Natural killer cell (primary cell): ENCODE data around the gene SEMA3C. TPM values are rescaled to one million over a fixed set of nuclear protein-coding genes. Genes with fewer than 3 reads are reported as not detected.
A peak's percentile ranks its signal among the peaks of the same experiment; 100 is the strongest.

Experiments
- ATAC-seq, 3 donors: fragments of 150-1000 bp in 2 of 3; fragments of 200-7000 bp in 1 of 3; cut with Tn5 transposase; 1 replicate in 1 of 3; 2 replicates in 2 of 3; pipeline ENCODE4 v1.10.0; 2021; ENCODE audit warnings: mild to moderate bottlenecking in 2 of 3, moderate library complexity in 2 of 3
- DNase-seq, 2 donors: peaks; one replicate each; pipeline versions ENCODE4 v3.0.0 to v3.0.0-alpha.2; 2013 to 2021; ENCODE audit warnings: mixed read lengths in 1 of 2
- H3K27ac ChIP-seq: one replicate; pipeline ENCODE4 v1.5.1; 2013; ENCODE audit warnings: mild to moderate bottlenecking, low read length
- H3K27me3 ChIP-seq: one replicate; pipeline ENCODE4 v1.6.1; 2013; ENCODE audit warnings: low read length; ENCODE audit not compliant: control insufficient read depth, insufficient read depth
- H3K36me3 ChIP-seq: one replicate; pipeline ENCODE4 v1.6.1; 2013; ENCODE audit warnings: low read length; ENCODE audit not compliant: control insufficient read depth, insufficient read depth
- H3K4me1 ChIP-seq: one replicate; pipeline ENCODE4 v1.6.1; 2013; ENCODE audit warnings: low read length; ENCODE audit not compliant: control insufficient read depth, insufficient read depth
- H3K4me3 ChIP-seq: one replicate; pipeline ENCODE4 v1.5.1; 2013; ENCODE audit warnings: low read length
- H3K9me3 ChIP-seq: one replicate; pipeline ENCODE4 v1.6.1; 2013; ENCODE audit warnings: low read length; ENCODE audit not compliant: control insufficient read depth, insufficient read depth
- H3K27ac Mint-ChIP-seq, 2 donors: one replicate each; pipeline ENCODE4 v1.8.0; 2022; ENCODE audit warnings: mild to moderate bottlenecking in 2 of 2, mixed read lengths in 2 of 2, moderate library complexity in 1 of 2
- H3K27me3 Mint-ChIP-seq, 2 donors: one replicate each; pipeline ENCODE4 v1.8.0; 2022; ENCODE audit warnings: low read depth in 2 of 2, mixed read lengths in 2 of 2
- H3K36me3 Mint-ChIP-seq: one replicate; pipeline ENCODE4 v1.8.0; 2022; ENCODE audit warnings: mixed read lengths
- H3K4me1 Mint-ChIP-seq, 2 donors: one replicate each; pipeline ENCODE4 v1.8.0; 2022; ENCODE audit warnings: mixed read lengths in 2 of 2
- H3K4me3 Mint-ChIP-seq: one replicate; pipeline ENCODE4 v1.8.0; 2022; ENCODE audit warnings: mild to moderate bottlenecking, moderate library complexity, mixed read lengths
- H3K9me3 Mint-ChIP-seq, 2 donors: one replicate each; pipeline ENCODE4 v1.8.0; 2022; ENCODE audit warnings: mixed read lengths in 2 of 2
- CTCF ChIP-seq: fragments of 200-600 bp; IDR thresholded peaks from one replicate; pipeline ENCODE4 v1.8.0; 2022; ENCODE audit warnings: antibody characterized with exemption
- WGBS: methylation state at CpG from one replicate; pipeline ENCODE4 v1.1.7; 2013; ENCODE audit warnings: missing lambda C conversion rate; ENCODE audit not compliant: insufficient coverage; 5-methylcytosine and 5-hydroxymethylcytosine counted together
- intact Hi-C: fragments of 100-400 bp; cut with micrococcal nuclease; formaldehyde crosslinking; loops from one replicate; pipeline ENCODE4 v1.14.2; 2022
- total RNA-seq, 4 donors: library from RNA; stranded (reverse); fragments of 120-200 nt in 1 of 4; gene quantifications; one replicate each; pipeline versions ENCODE4 v1.2.3 to v1.2.4, GENCODE V29; 2013 to 2022

The SEMA3C gene
- total RNA-seq, 3 donors from 2014 or later (not counting 1 experiment from before 2014, with no cell fraction given) = 0.41 to 12.2 (median 0.94) TPM

GRCh38 chr7:80720146-80720545, 198.7 kb downstream of the SEMA3C start:
- no peaks in the 10 kb centered on the region for H3K4me1 ChIP-seq
- ATAC-seq (no peak), DNase-seq (no peak)
- WGBS = 85% methylated on average over 3 of the region's 3 CpGs
- Mint-ChIP-seq H3K27ac (no peak overlapping the region), H3K4me1 (no peaks in the 10 kb centered on the region), H3K27me3 (no peaks in the 10 kb centered on the region), H3K4me3 (no peak overlapping the region), H3K9me3 (peaks cover 0 to 2% of the 10 kb centered on the region in 2 donors), H3K36me3 (no peaks in the 10 kb centered on the region)
- H3K27ac ChIP-seq = no peak overlapping the region
- H3K9me3 ChIP-seq = no peaks in the 10 kb centered on the region
- H3K4me3 ChIP-seq = no peak overlapping the region
- no peak for TF ChIP-seq CTCF
- no peaks in the 10 kb centered on the region for H3K36me3 ChIP-seq
- H3K27me3 ChIP-seq = no peaks in the 10 kb centered on the region
- intact Hi-C loops = no loop called here

- Histone ChIP-seq H3K9me3 (no peaks in the 10 kb centered on the region), H3K4me1 (no peaks in the 10 kb centered on the region), H3K27me3 (no peaks in the 10 kb centered on the region), H3K27ac (no peak overlapping the region), H3K36me3 (no peaks in the 10 kb centered on the region), H3K4me3 (no peak overlapping the region)
- Mint-ChIP-seq H3K9me3 (peaks cover 0 to 2% of the 10 kb centered on the region in 2 donors), H3K36me3 (no peaks in the 10 kb centered on the region), H3K4me1 (no peaks in the 10 kb centered on the region), H3K27me3 (no peaks in the 10 kb centered on the region), H3K27ac (no peak overlapping the region), H3K4me3 (no peak overlapping the region)
- TF ChIP-seq CTCF = no peak
- no peak for DNase-seq
- no peak for ATAC-seq
- 94% methylated on average over 2 of the region's 3 CpGs for WGBS
- intact Hi-C loops = no loop called here
Measured at GRCh38 chr7:80719261-80719660, 199.6 kb downstream of the SEMA3C start.

GRCh38 chr7:80711531-80711930, 207.3 kb downstream of the SEMA3C start:
- 82% methylated on average over 2 of the region's 2 CpGs for WGBS
- H3K27ac Mint-ChIP-seq = no peak overlapping the region
- DNase-seq = no peak
- no peaks in the 10 kb centered on the region for H3K36me3 Mint-ChIP-seq
- H3K27me3 Mint-ChIP-seq = no peaks in the 10 kb centered on the region
- Histone ChIP-seq H3K4me3 (no peak overlapping the region), H3K4me1 (no peaks in the 10 kb centered on the region), H3K9me3 (no peaks in the 10 kb centered on the region), H3K36me3 (no peaks in the 10 kb centered on the region), H3K27ac (no peak overlapping the region), H3K27me3 (no peaks in the 10 kb centered on the region)
- H3K4me3 Mint-ChIP-seq = no peak overlapping the region
- no peak for TF ChIP-seq CTCF
- H3K4me1 Mint-ChIP-seq = no peaks in the 10 kb centered on the region
- intact Hi-C loops = no loop called here
- peaks cover 4 to 5% of the 10 kb centered on the region in 2 donors for H3K9me3 Mint-ChIP-seq
- no peak for ATAC-seq

- intact Hi-C loops = no loop called here
- no peak for TF ChIP-seq CTCF
- Mint-ChIP-seq H3K9me3 (peaks cover 4 to 10% of the 10 kb centered on the region in 2 donors), H3K27me3 (no peaks in the 10 kb centered on the region), H3K36me3 (no peaks in the 10 kb centered on the region), H3K4me1 (no peaks in the 10 kb centered on the region), H3K4me3 (no peak overlapping the region), H3K27ac (no peak overlapping the region)
- Histone ChIP-seq H3K4me1 (no peaks in the 10 kb centered on the region), H3K27me3 (no peaks in the 10 kb centered on the region), H3K36me3 (no peaks in the 10 kb centered on the region), H3K4me3 (no peak overlapping the region), H3K9me3 (no peaks in the 10 kb centered on the region), H3K27ac (no peak overlapping the region)
- WGBS = 92% methylated on average over 1 of the region's 2 CpGs
- DNase-seq = no peak
- ATAC-seq = peak in 1 of 3 donors; percentile 80
Measured at GRCh38 chr7:80708123-80708522, 210.7 kb downstream of the SEMA3C start.
